ENCODE data around the gene CABLES1. TPM values are rescaled to one million over a fixed set of nuclear protein-coding genes. Genes with fewer than 3 reads are reported as not detected.

CABLES1 gene, protein sequence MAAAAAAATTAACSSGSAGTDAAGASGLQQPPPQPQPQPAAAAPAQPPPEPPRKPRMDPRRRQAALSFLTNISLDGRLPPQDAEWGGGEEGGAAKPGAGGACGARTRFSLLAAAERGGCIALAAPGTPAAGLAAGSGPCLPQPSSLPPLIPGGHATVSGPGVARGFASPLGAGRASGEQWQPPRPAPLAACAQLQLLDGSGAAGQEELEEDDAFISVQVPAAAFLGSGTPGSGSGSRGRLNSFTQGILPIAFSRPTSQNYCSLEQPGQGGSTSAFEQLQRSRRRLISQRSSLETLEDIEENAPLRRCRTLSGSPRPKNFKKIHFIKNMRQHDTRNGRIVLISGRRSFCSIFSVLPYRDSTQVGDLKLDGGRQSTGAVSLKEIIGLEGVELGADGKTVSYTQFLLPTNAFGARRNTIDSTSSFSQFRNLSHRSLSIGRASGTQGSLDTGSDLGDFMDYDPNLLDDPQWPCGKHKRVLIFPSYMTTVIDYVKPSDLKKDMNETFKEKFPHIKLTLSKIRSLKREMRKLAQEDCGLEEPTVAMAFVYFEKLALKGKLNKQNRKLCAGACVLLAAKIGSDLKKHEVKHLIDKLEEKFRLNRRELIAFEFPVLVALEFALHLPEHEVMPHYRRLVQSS
- polyA plus RNA-seq (2012; rRNA removed), result 1.8 and 2.2 TPM in 2 replicates
- polyA plus RNA-seq (2012; cell fraction: cytosol; rRNA removed), result 1.9 and 2.4 TPM in 2 replicates
- polyA plus RNA-seq (2012; cell fraction: nucleus; rRNA removed), result 3.0 and 3.1 TPM in 2 replicates

DNA sequence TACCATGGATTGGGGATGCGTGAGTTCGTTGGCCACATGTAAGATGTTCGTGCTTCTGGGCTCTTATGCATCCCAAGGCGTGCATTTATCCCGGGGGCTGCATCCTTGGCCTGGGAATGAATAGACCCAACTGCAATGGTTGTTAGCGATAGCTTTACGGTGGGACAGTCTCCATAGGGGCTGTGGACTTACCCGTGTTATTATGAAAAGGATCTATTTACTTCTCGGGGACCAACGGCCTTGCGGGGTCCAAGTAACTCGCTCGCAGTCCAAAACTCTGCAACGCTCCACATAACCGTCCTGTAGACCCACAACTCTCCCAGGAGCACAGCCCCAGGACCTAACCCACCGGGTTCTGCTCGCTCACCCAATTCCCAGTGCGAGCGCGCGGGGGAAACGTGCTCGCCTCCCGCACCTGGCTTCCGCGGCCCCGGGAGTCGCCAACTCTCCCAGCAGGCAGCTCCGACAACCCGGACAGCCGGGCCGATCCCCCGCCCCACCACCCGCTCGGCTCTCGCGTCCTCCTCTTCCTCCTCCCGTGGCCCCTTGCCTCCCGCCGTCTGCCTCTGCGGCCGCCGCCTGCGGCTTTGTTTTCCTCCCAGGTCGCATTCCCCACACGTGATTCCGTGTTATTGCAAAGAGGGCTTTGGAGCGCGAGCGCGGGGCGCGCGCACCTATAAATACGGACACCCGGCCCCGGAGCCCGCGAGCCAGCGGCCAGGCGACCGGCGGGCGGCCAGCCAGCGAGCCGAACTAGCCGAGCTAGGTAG, at the start of gene CABLES1:
Gene CABLES1 (plus strand): TSS at position 706 of the 770 bp plus-strand sequence. CDS start 278 bp downstream, outside the sequence.
- Histone ChIP-seq H2AFZ (ENCODE audit: low read depth) (peak within 1 kb of the TSS; percentile 84), H3K4me2 (peak within 1 kb of the TSS; percentile 90), H3K9ac (peak within 1 kb of the TSS; percentile 71), H3K9me3 (no peaks in the 10 kb centered on the region), H3F3A (replicated peaks; ENCODE audit: insufficient read depth) (peaks cover 5% of the 10 kb centered on the region), H3K4me1 (ENCODE audit: control insufficient read depth in 1 of 2, insufficient read depth in 2 of 2, low read depth in 1 of 2, low read length in 1 of 2) (peaks cover 5 to 39% of the 10 kb centered on the region in 2 experiments; a peak in 2 of 4 replicates), H4K20me1 (ENCODE audit: insufficient read depth) (0 out of 2 replicates have a peak, but pooled peaks cover 5% of the 10 kb centered on the region), H3K27ac (ENCODE audit: low read depth in 2 of 2, low read length in 1 of 2) (peak within 1 kb of the TSS in 1 of 2 experiments; percentile 66; a peak in 2 of 4 replicates), H3K79me2 (ENCODE audit: insufficient read depth) (peaks cover 40% of the 10 kb centered on the region), H3K9me2 (no peaks in the 10 kb centered on the region), H3K4me3 (ENCODE audit: low read depth in 2 of 2, low read length in 1 of 2) (peak within 1 kb of the TSS; percentile 53 to 64), H3K27me3 (ENCODE audit: insufficient read depth) (no peaks in the 10 kb centered on the region), H3K36me3 (replicated peaks in 1 of 2; ENCODE audit: control insufficient read depth in 1 of 2, insufficient read depth in 2 of 2, low read length in 1 of 2) (no peaks in the 10 kb centered on the region)
- peak; percentile 85 for DNase-seq
- ChIA-PET POLR2A (interaction anchor here (0.6 to 2.1 kb wide), 3 partner anchors 60 to 114 kb away, joined by 3 to 5 read pairs (median 4); no protein-coding TSS in a partner anchor), CTCF (interaction anchor here (0.6 to 12.0 kb wide), 7 partner anchors 24 to 244 kb away, joined by 3 to 149 read pairs (median 3); no protein-coding TSS in a partner anchor)
- 35% methylated on average over 21 of the region's 67 CpGs for whole genome bisulfite sequencing (ENCODE audit: low lambda C conversion rate)
- no peak for TF ChIP-seq ZBTB33 (IDR thresholded peaks at IDR 0.05; ENCODE audit: borderline replicate concordance, low read depth)
- TF ChIP-seq RXRA (IDR thresholded peaks at IDR 0.05; ENCODE audit: borderline replicate concordance, low read depth), result no peak
- 0 out of 2 replicates have a peak, but pooled peaks have one; percentile 9 for TF ChIP-seq RCOR1 (IDR thresholded peaks at IDR 0.05; ENCODE audit: low read length)
- TF ChIP-seq FOXM1 (IDR thresholded peaks at IDR 0.05; ENCODE audit: low read depth), result no peak
- TF ChIP-seq RAD21 (IDR thresholded peaks at IDR 0.05; ENCODE audit: low read length), result no peak
- TF ChIP-seq, protein P1, sequence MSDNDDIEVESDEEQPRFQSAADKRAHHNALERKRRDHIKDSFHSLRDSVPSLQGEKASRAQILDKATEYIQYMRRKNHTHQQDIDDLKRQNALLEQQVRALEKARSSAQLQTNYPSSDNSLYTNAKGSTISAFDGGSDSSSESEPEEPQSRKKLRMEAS (IDR thresholded peaks at IDR 0.05; ENCODE audit: low read depth), result peak; percentile 62; the same call in 1 of the 2 replicates
- TF ChIP-seq USF2 (IDR thresholded peaks at IDR 0.05; ENCODE audit: borderline replicate concordance, low read depth, low read length), result no peak
- no peak for TF ChIP-seq CHD2 (IDR thresholded peaks at IDR 0.05; ENCODE audit: low read length, partially characterized antibody)
- TF ChIP-seq MEF2A (IDR thresholded peaks at IDR 0.05; ENCODE audit: borderline replicate concordance, low read depth), result no peak
- no peak for TF ChIP-seq FOSL2 (IDR thresholded peaks at IDR 0.05; ENCODE audit: borderline replicate concordance, low read depth)
- peak; percentile 42; the same call in 1 of the 2 replicates for TF ChIP-seq USF1 (IDR thresholded peaks at IDR 0.05; ENCODE audit: borderline replicate concordance, low read depth)
- TF ChIP-seq EP300 (IDR thresholded peaks at IDR 0.05; ENCODE audit: borderline replicate concordance in 1 of 2, low read depth in 1 of 2, low read length in 1 of 2), result no peak
- TF ChIP-seq NFIC (IDR thresholded peaks at IDR 0.05; ENCODE audit: borderline replicate concordance), result no peak
- no peak for TF ChIP-seq TAF1 (IDR thresholded peaks at IDR 0.05; ENCODE audit: borderline replicate concordance, low read depth, low read length)
- TF ChIP-seq ELF1 (IDR thresholded peaks at IDR 0.05), result no peak
- no peak for TF ChIP-seq SIN3A (IDR thresholded peaks at IDR 0.05; ENCODE audit: borderline replicate concordance, low read depth, low read length)
- no peak for TF ChIP-seq GABPA (IDR thresholded peaks at IDR 0.05; ENCODE audit: low read depth)
- TF ChIP-seq TCF12 (IDR thresholded peaks at IDR 0.05), result no peak
- TF ChIP-seq GATA2 (CRISPR knock-in tag; IDR thresholded peaks at IDR 0.05), result no peak
- no peak for TF ChIP-seq SMC3 (IDR thresholded peaks at IDR 0.05; ENCODE audit: low read depth, low read length)
- TF ChIP-seq YY1 (IDR thresholded peaks at IDR 0.05; ENCODE audit: low read depth), result no peak
- no peak for TF ChIP-seq TEAD4 (IDR thresholded peaks at IDR 0.05; ENCODE audit: borderline replicate concordance, insufficient read depth)
- TF ChIP-seq POLR2AphosphoS5 (IDR thresholded peaks at IDR 0.05; ENCODE audit: low read depth, low read length), result no peak
- TF ChIP-seq MXI1 (IDR thresholded peaks at IDR 0.05; ENCODE audit: low read depth, low read length), result peak; percentile 74
- no peak for TF ChIP-seq FOXJ3 (CRISPR knock-in tag; IDR thresholded peaks at IDR 0.05)
- TF ChIP-seq NRF1 (IDR thresholded peaks at IDR 0.05; ENCODE audit: low read depth, low read length), result no peak
